H9 (cell line): Measurements from ENCODE around the gene SLC46A3. TPM values are rescaled to one million over a fixed set of nuclear protein-coding genes. Genes with fewer than 3 reads are reported as not detected.

Source experiments
- DNase-seq: peaks from one replicate; pipeline ENCODE4 v3.0.0-alpha.2; 2017
- H2AFZ ChIP-seq: one replicate; pipeline ENCODE4 v1.6.1; 2013; ENCODE audit warnings: mild to moderate bottlenecking, low read length, control low read depth, moderate library complexity
- H2AK5ac ChIP-seq: 2 replicates; pipeline ENCODE4 v1.6.1; 2013; ENCODE audit warnings: low read length, control low read depth, mixed read lengths; ENCODE audit not compliant: insufficient read length
- H2BK120ac ChIP-seq: one replicate; pipeline ENCODE4 v1.6.1; 2013; ENCODE audit warnings: low read depth, mild to moderate bottlenecking, low read length, control low read depth, inconsistent platforms; ENCODE audit not compliant: poor library complexity, severe bottlenecking
- H2BK12ac ChIP-seq: 2 replicates; pipeline ENCODE4 v1.6.1; 2013; ENCODE audit warnings: low read length, control low read depth, mixed read lengths, low read depth; ENCODE audit not compliant: insufficient read length
- H2BK15ac ChIP-seq: 2 replicates; pipeline ENCODE4 v1.6.1; 2013; ENCODE audit warnings: low read depth, low read length, control low read depth
- H2BK20ac ChIP-seq: one replicate; pipeline ENCODE4 v1.6.1; 2013; ENCODE audit warnings: low read depth, mild to moderate bottlenecking, low read length, control low read depth, inconsistent platforms; ENCODE audit not compliant: poor library complexity, severe bottlenecking
- H2BK5ac ChIP-seq: 2 replicates; pipeline ENCODE4 v1.6.1; 2013; ENCODE audit warnings: low read length, control low read depth, mixed read lengths; ENCODE audit not compliant: insufficient read length
- H3K14ac ChIP-seq: 2 replicates; pipeline ENCODE4 v1.6.1; 2013; ENCODE audit warnings: low read length, control low read depth; ENCODE audit not compliant: insufficient read depth
- H3K18ac ChIP-seq: 2 replicates; pipeline ENCODE4 v1.6.1; 2013; ENCODE audit warnings: low read depth, mild to moderate bottlenecking, mixed read lengths, low read length, control low read depth; ENCODE audit not compliant: insufficient read length
- H3K23ac ChIP-seq: 2 replicates; pipeline ENCODE4 v1.6.1; 2013; ENCODE audit warnings: low read length, control low read depth, mixed read lengths, low read depth; ENCODE audit not compliant: insufficient read length
- H3K23me2 ChIP-seq: 2 replicates; pipeline ENCODE4 v1.6.1; 2013; ENCODE audit warnings: low read depth, mild to moderate bottlenecking, mixed read lengths, low read length, control low read depth; ENCODE audit not compliant: insufficient read length, poor library complexity, severe bottlenecking
- H3K27ac ChIP-seq: 2 replicates; pipeline ENCODE4 v1.5.1; 2013; ENCODE audit warnings: low read length, control low read depth, mixed read lengths, low read depth; ENCODE audit not compliant: insufficient read length
- H3K27me3 ChIP-seq: 2 replicates; pipeline ENCODE4 v1.6.1; 2013; ENCODE audit warnings: low read length, control low read depth, inconsistent platforms; ENCODE audit not compliant: insufficient read depth
- H3K4ac ChIP-seq: 2 replicates; pipeline ENCODE4 v1.6.1; 2013; ENCODE audit warnings: low read depth, mild to moderate bottlenecking, control low read depth, inconsistent platforms, low read length, moderate library complexity
- H3K4me1 ChIP-seq: 2 replicates; pipeline ENCODE4 v1.6.1; 2013; ENCODE audit warnings: low read length, control low read depth, inconsistent platforms; ENCODE audit not compliant: insufficient read depth
- H3K4me2 ChIP-seq: 2 replicates; pipeline ENCODE4 v1.6.1; 2013; ENCODE audit warnings: low read length, control low read depth, mixed read lengths; ENCODE audit not compliant: insufficient read length, insufficient read depth
- H3K56ac ChIP-seq: 2 replicates; pipeline ENCODE4 v1.6.1; 2013; ENCODE audit warnings: low read depth, mild to moderate bottlenecking, mixed read lengths, low read length, control low read depth; ENCODE audit not compliant: insufficient read length
- H3K79me1 ChIP-seq: 2 replicates; pipeline ENCODE4 v1.6.1; 2013; ENCODE audit warnings: low read depth, mild to moderate bottlenecking, moderate library complexity, low read length, control low read depth, inconsistent platforms; ENCODE audit not compliant: insufficient read depth, poor library complexity, severe bottlenecking
- H3K79me2 ChIP-seq: 2 replicates; pipeline ENCODE4 v1.6.1; 2013; ENCODE audit warnings: low read length, control low read depth, inconsistent platforms; ENCODE audit not compliant: insufficient read depth
- H3K9ac ChIP-seq: 2 replicates; pipeline ENCODE4 v1.6.1; 2013; ENCODE audit warnings: low read length, control low read depth, mixed read lengths; ENCODE audit not compliant: insufficient read length; ENCODE audit errors: extremely low read depth
- H3K9me3 ChIP-seq: one replicate; pipeline ENCODE4 v1.6.1; 2013; ENCODE audit warnings: low read depth, low read length, inconsistent platforms; ENCODE audit not compliant: control insufficient read depth
- H3T11ph ChIP-seq: one replicate; pipeline ENCODE4 v1.6.1; 2013; ENCODE audit warnings: mild to moderate bottlenecking, low read length, control low read depth, inconsistent platforms
- H4K20me1 ChIP-seq: one replicate; pipeline ENCODE4 v1.6.1; 2013; ENCODE audit not compliant: control insufficient read depth, insufficient read length, insufficient read depth
- H4K5ac ChIP-seq: 2 replicates; pipeline ENCODE4 v1.6.1; 2013; ENCODE audit warnings: low read depth, mild to moderate bottlenecking, mixed read lengths, low read length, control low read depth; ENCODE audit not compliant: insufficient read length
- H4K8ac ChIP-seq: replicated peaks from 2 replicates; pipeline ENCODE4 v1.6.1; 2013; ENCODE audit warnings: low read length, control low read depth, mixed read lengths, low read depth; ENCODE audit not compliant: insufficient read length
- H4K91ac ChIP-seq: 2 replicates; pipeline ENCODE4 v1.6.1; 2013; ENCODE audit warnings: low read depth, mild to moderate bottlenecking, moderate library complexity, mixed read lengths, low read length, control low read depth; ENCODE audit not compliant: insufficient read length
- H3K27ac Mint-ChIP-seq, 3 experiments: 2 replicates in 2 of 3; 3 replicates in 1 of 3; pipeline ENCODE4 v1.8.0; 2020 to 2021; ENCODE audit warnings: mixed read lengths in 3 of 3, mild to moderate bottlenecking in 1 of 3, moderate library complexity in 1 of 3
- H3K27me3 Mint-ChIP-seq: 2 replicates; pipeline ENCODE4 v1.8.0; 2021; ENCODE audit warnings: low read depth, mild to moderate bottlenecking, moderate library complexity, mixed read lengths
- H3K36me3 Mint-ChIP-seq, 3 experiments: 2 replicates in 2 of 3; 3 replicates in 1 of 3; pipeline ENCODE4 v1.8.0; 2020 to 2021; ENCODE audit warnings: low read depth in 3 of 3, mixed read lengths in 3 of 3; ENCODE audit not compliant: insufficient read depth in 1 of 3
- H3K4me1 Mint-ChIP-seq, 2 experiments: 2 replicates each; pipeline ENCODE4 v1.8.0; 2020; ENCODE audit warnings: mixed read lengths in 2 of 2
- H3K4me3 Mint-ChIP-seq, 2 experiments: 2 replicates in 1 of 2; 3 replicates in 1 of 2; pipeline ENCODE4 v1.8.0; 2020 to 2021; ENCODE audit warnings: mild to moderate bottlenecking in 2 of 2, mixed read lengths in 2 of 2, moderate library complexity in 1 of 2
- H3K9me3 Mint-ChIP-seq, 2 experiments: 2 replicates in 1 of 2; 3 replicates in 1 of 2; pipeline ENCODE4 v1.8.0; 2020; ENCODE audit warnings: mild to moderate bottlenecking in 2 of 2, mixed read lengths in 2 of 2, moderate library complexity in 1 of 2
- WGBS: extraction: QIAGEN DNeasy Blood & Tissue Kit; methylation state at CpG from one replicate; pipeline ENCODE4 v1.1.7; 2013; ENCODE audit warnings: missing lambda C conversion rate, low lambda C conversion rate, mixed read lengths; ENCODE audit not compliant: insufficient read length; ENCODE audit errors: extremely low coverage; 5-methylcytosine and 5-hydroxymethylcytosine counted together
- total RNA-seq: library from RNA; stranded (reverse); gene quantifications from 2 replicates; pipeline ENCODE4 v1.2.1, GENCODE V29; 2021
- TF ChIP-seq, protein P1 (sequence below): fragments of 200-600 bp; sonication (generic); conservative IDR thresholded peaks from 3 replicates; pipeline ENCODE4 v1.8.0; 2021; ENCODE audit warnings: antibody characterized with exemption, mild to moderate bottlenecking

The SLC46A3 gene
- total RNA-seq, 1 experiment from 2014 or later = 0.26 TPM

DNA sequence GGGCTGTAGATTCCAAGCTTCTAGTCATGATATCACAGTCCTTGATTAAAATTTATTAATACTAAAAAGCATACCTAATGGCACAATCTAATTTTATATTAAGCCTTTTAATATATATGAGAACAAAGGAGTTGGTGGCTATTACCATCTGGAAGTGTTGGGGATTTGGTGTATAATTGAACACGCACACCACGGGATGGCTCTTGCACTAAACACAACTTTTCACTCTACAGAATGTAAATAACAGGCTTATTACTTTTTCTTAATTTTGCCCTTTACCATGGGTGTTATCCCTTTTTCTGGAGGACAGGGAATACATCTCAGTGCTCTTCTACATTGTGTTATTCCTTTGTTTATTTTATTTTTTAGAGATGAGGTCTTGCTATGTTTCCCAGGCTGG, 38.2 kb downstream of the SLC46A3 start:
- Histone ChIP-seq H4K91ac (no peak overlapping the region), H2BK12ac (no peak overlapping the region), H4K8ac (no peak overlapping the region), H3K27me3 (no peaks in the 10 kb centered on the region), H2BK120ac (no peak overlapping the region), H3K4me2 (no peak overlapping the region), H3K79me2 (no peaks in the 10 kb centered on the region), H3T11ph (no peak overlapping the region), H4K5ac (no peak overlapping the region), H2BK5ac (no peak overlapping the region), H4K20me1 (no peaks in the 10 kb centered on the region), H3K4me1 (peaks cover 4% of the 10 kb centered on the region; the same call in 1 of the 2 replicates), H3K9me3 (no peaks in the 10 kb centered on the region), H2BK20ac (no peak overlapping the region), H3K27ac (no peak overlapping the region), H3K18ac (no peak overlapping the region), H3K9ac (no peak overlapping the region), H2AFZ (no peak overlapping the region), H3K4ac (no peak overlapping the region), H3K79me1 (no peaks in the 10 kb centered on the region), H2BK15ac (no peak overlapping the region), H3K56ac (no peak overlapping the region), H2AK5ac (no peak overlapping the region), H3K23ac (no peak overlapping the region), H3K14ac (no peak overlapping the region), H3K23me2 (no peaks in the 10 kb centered on the region)
- no peaks in the 10 kb centered on the region; a peak in 1 of 5 replicates for H3K9me3 Mint-ChIP-seq
- TF ChIP-seq, protein P1, sequence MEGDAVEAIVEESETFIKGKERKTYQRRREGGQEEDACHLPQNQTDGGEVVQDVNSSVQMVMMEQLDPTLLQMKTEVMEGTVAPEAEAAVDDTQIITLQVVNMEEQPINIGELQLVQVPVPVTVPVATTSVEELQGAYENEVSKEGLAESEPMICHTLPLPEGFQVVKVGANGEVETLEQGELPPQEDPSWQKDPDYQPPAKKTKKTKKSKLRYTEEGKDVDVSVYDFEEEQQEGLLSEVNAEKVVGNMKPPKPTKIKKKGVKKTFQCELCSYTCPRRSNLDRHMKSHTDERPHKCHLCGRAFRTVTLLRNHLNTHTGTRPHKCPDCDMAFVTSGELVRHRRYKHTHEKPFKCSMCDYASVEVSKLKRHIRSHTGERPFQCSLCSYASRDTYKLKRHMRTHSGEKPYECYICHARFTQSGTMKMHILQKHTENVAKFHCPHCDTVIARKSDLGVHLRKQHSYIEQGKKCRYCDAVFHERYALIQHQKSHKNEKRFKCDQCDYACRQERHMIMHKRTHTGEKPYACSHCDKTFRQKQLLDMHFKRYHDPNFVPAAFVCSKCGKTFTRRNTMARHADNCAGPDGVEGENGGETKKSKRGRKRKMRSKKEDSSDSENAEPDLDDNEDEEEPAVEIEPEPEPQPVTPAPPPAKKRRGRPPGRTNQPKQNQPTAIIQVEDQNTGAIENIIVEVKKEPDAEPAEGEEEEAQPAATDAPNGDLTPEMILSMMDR = no peak
- H3K27me3 Mint-ChIP-seq = no peaks in the 10 kb centered on the region
- H3K27ac Mint-ChIP-seq = no peak overlapping the region; a peak in 1 of 7 replicates
- no CpG with 5 or more reads among the region's 2 CpGs for WGBS
- peaks cover 10 to 13% of the 10 kb centered on the region in 2 experiments for H3K4me1 Mint-ChIP-seq
- no peak for DNase-seq
- H3K36me3 Mint-ChIP-seq = peaks cover 6 to 34% (median 14%) of the 10 kb centered on the region in 3 experiments; a peak in 6 of 7 replicates
- no peak overlapping the region for H3K4me3 Mint-ChIP-seq
